ENCODE results near the gene MREG. TPM values are rescaled to one million over a fixed set of nuclear protein-coding genes. Genes with fewer than 3 reads are reported as not detected.
A peak's percentile ranks its signal among the peaks of the same experiment; 100 is the strongest.
"Not testable (repeated sequence)": the region's sequence is repeated elsewhere in the genome, so short reads cannot be mapped to it uniquely, and the experiment has no call there.

MREG gene
- total RNA-seq, 1 donor from 2014 or later, result 6.2 TPM

- ATAC-seq, result peak; percentile 10
Observed at GRCh38 chr2:216021768-216022565, 8.6 kb upstream of the MREG start.

GRCh38 chr2:216018709-216019108 lies 5.4 kb upstream of the MREG start:
- no peak for ATAC-seq

More at GRCh38 chr2:216021768-216022565, 8.6 kb upstream of the MREG start:
- no peak for DNase-seq (ENCODE audit: low spot score)

GRCh38 chr2:216017365-216017764 lies 4.0 kb upstream of the MREG start:
- ATAC-seq (no peak), DNase-seq (ENCODE audit: low spot score) (no peak)

More at GRCh38 chr2:216018709-216019108, 5.4 kb upstream of the MREG start:
- DNase-seq (ENCODE audit: low spot score), result no peak

DNA sequence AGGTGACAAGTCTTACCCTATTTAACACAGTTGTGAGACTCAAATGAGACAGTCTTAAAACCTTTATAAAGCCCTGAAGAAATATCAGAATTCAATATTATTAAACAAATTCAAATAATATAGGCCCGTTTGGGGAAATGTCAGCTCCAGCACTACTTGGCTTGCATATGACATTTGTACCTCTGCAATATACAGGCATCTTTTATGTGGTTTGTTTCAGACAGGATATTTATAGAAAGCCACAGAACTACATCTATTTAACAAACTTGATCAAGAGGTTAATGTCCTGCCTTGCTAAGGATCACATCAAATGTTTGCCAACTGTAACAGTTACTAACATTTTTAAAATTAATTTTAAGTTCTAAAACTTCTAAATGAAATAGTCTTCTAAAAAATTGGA lies 3.2 kb upstream of the MREG start:
- ATAC-seq (no peak), DNase-seq (ENCODE audit: low spot score) (no peak)

- DNase-seq (ENCODE audit: low spot score) (no peak), ATAC-seq (peak; percentile 9)
Observed at GRCh38 chr2:216015722-216016464, 2.5 kb upstream of the MREG start.

- ATAC-seq, result no peak
- no peak for DNase-seq (ENCODE audit: low spot score)
Observed at GRCh38 chr2:216014986-216015385, 1.6 kb upstream of the MREG start.

GRCh38 chr2:216014006-216014405 lies 655 bp upstream of the MREG start:
- ATAC-seq (no peak), DNase-seq (ENCODE audit: low spot score) (no peak)

- ATAC-seq (peak; percentile 1), DNase-seq (ENCODE audit: low spot score) (no peak)
Observed at GRCh38 chr2:216012830-216013079, 596 bp downstream of the MREG start.

GRCh38 chr2:216012133-216012829 lies 1.1 kb downstream of the MREG start:
- DNase-seq (ENCODE audit: low spot score) (no peak), ATAC-seq (peak; percentile 13)

DNA sequence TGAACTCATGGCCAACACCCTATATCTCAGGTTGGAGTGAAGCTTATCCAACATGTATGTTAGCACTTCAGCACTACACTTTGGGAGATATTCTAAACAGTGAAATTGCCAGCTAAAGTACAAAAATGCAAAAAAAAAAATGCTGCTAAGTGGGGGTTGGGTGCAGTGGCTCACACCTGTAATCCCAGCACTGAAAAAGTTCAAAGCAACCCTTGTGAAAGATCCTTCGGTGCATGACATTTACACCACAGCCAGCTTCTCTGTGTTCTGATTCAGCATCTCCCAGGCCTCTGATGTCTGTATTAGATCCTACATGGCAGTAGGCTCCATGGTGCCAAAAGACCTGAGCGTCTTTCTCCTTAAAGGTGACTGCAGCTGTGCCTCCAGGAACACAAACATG lies 4.1 kb downstream of the MREG start:
- not testable (repeated sequence) for DNase-seq (ENCODE audit: low spot score); ATAC-seq

DNA sequence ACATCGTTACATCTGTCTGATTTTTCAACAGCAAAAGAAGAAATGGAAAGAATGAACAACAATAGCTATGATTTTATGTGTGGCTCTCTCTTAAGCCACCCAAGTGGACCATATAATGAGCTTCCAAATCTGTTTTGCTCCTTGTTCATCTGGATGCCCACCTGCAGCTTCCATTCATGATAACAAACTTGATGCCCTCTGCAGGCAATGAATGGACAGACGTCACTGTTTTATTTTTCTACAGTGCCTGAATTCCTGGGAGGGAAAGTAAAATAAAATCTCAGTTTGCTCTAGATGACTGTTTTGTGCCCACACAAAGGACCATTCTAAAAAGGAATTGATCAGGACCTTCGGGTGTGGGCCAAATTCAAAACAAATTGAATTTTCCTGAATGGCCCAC lies 5.0 kb downstream of the MREG start:
- ATAC-seq, result no peak
- no peak for DNase-seq (ENCODE audit: low spot score)

DNA sequence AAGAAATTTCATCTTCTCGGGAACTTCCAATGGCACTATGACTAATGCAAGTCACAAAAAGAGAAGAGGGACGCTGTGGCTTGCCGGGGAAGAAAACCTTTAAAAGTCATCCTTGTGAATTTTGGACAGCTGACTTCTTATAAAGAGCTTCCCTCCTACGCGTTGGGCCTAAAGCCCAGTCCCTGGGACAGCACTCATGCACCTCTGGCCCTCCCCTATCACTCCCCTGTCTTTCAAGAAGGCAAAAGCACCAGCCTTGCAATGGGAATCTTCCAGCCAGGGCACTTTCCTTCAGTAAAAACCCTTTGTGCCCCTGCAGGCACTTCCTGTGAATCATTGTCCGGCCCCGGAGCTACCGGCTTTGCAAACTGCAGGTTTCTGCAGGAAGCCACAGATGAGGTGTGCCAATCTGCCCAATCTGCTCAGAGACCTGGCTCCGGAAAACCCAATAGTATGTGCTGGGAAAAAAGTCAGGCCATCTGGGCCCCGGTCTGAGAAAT lies 7.1 kb downstream of the MREG start:
- ATAC-seq (peak; percentile 36), DNase-seq (ENCODE audit: low spot score) (no peak)

- no peak for DNase-seq (ENCODE audit: low spot score)
- ATAC-seq, result no peak
Observed at GRCh38 chr2:216004697-216005283, 8.6 kb downstream of the MREG start.

GRCh38 chr2:216003876-216004696 lies 9.3 kb downstream of the MREG start:
- ATAC-seq (peak; percentile 34), DNase-seq (ENCODE audit: low spot score) (no peak)

GRCh38 chr2:216002693-216003092 lies 10.7 kb downstream of the MREG start:
- no peak for ATAC-seq
- DNase-seq (ENCODE audit: low spot score), result no peak

- no peak for ATAC-seq
- DNase-seq (ENCODE audit: low spot score), result no peak
Observed at GRCh38 chr2:216002101-216002678, 11.2 kb downstream of the MREG start.

- DNase-seq (ENCODE audit: low spot score), result no peak
- peak; percentile 4 for ATAC-seq
Observed at GRCh38 chr2:216001216-216002100, 11.9 kb downstream of the MREG start.

- DNase-seq (ENCODE audit: low spot score) (no peak), ATAC-seq (no peak)
Observed at GRCh38 chr2:215998636-215999035, 14.7 kb downstream of the MREG start.

DNA sequence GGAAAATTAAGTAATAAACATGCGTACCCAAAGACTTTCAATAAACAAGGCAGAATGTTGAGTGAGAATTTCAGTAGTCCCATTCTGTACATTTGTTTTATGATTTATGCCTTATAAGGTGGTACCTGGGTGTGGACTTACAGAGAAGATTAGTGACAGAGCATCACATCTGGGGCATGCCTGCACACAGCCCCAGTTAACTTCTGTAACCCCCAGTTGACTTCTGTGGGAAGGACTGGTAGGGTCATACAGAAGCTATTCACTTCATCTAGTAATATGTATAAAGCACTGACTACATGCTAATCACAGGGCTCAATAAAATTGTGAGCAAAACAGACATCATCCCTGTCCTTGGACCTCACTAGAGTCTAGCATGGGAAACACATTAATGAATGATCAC lies 16.1 kb downstream of the MREG start:
- ATAC-seq (no peak), DNase-seq (ENCODE audit: low spot score) (no peak)
